Activated CD8-positive, alpha-beta memory T cell treated with anti-CD3 and anti-CD28 coated beads, Interleukin-2, amount 50 U/mL, for 1 hour (primary cell): ENCODE measurements around the gene CERK.

Source experiments
- DNase-seq: peaks from one replicate; pipeline ENCODE4 v3.0.0-alpha.2; 2020; ENCODE audit errors: extremely low read depth

The CERK gene

GRCh38 chr22:46662226-46662625, 75.8 kb downstream of the CERK start:
- no peak for DNase-seq

GRCh38 chr22:46661221-46661851, 76.7 kb downstream of the CERK start:
- no peak for DNase-seq

GRCh38 chr22:46660604-46661201, 77.3 kb downstream of the CERK start:
- DNase-seq = no peak

- DNase-seq = no peak
These were observed 78.3 kb downstream of the CERK start for GRCh38 chr22:46659791-46660186.

GRCh38 chr22:46659059-46659790, 78.8 kb downstream of the CERK start:
- no peak for DNase-seq

- no peak for DNase-seq
These were observed 79.8 kb downstream of the CERK start for GRCh38 chr22:46657996-46658947.

GRCh38 chr22:46657655-46657953, 80.4 kb downstream of the CERK start:
- DNase-seq = no peak

- no peak for DNase-seq
These were observed 81.0 kb downstream of the CERK start for GRCh38 chr22:46656856-46657654.

GRCh38 chr22:46655861-46656608, 82.0 kb downstream of the CERK start:
- no peak for DNase-seq

- no peak for DNase-seq
These were observed 83.0 kb downstream of the CERK start for GRCh38 chr22:46654927-46655595.

- DNase-seq = no peak
These were observed 83.6 kb downstream of the CERK start for GRCh38 chr22:46654426-46654825.

GRCh38 chr22:46653596-46653995, 84.5 kb downstream of the CERK start:
- DNase-seq = no peak

GRCh38 chr22:46652847-46653331, 85.2 kb downstream of the CERK start:
- no peak for DNase-seq

- no peak for DNase-seq
These were observed 85.8 kb downstream of the CERK start for GRCh38 chr22:46652081-46652846.

- no peak for DNase-seq
These were observed 86.7 kb downstream of the CERK start for GRCh38 chr22:46651316-46651715.

- no peak for DNase-seq
These were observed 87.8 kb downstream of the CERK start for GRCh38 chr22:46650078-46650810.

- no peak for DNase-seq
These were observed 88.6 kb downstream of the CERK start for GRCh38 chr22:46649141-46650077.
